ENCODE data around the gene ATM.
"Not testable (repeated sequence)": the region's sequence is repeated elsewhere in the genome, so short reads cannot be mapped to it uniquely, and the experiment has no call there.

DNA sequence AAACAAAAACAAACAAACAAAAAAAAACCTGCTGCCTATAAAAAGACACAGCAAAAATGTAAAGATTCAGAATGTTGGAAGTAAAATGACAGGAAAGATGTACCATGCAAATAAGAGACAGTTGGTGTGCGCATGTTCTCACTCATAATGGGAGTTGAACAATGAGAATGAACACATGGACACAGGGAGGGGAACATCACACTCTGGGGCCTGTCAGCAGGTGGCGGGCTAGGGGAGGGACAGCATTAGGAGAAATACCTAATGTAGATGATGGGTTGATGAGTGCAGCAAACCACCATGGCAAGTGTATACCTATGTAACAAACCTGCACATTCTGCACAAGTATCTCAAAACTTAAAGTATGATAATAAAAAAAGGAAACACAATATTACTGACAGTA, 194.7 kb downstream of the ATM start:
- not testable (repeated sequence) for TF ChIP-seq CTCF, POLR2A (IDR thresholded peaks at IDR 0.05)
